Measurements from ENCODE around the gene ISOC1.

The ISOC1 gene

DNA sequence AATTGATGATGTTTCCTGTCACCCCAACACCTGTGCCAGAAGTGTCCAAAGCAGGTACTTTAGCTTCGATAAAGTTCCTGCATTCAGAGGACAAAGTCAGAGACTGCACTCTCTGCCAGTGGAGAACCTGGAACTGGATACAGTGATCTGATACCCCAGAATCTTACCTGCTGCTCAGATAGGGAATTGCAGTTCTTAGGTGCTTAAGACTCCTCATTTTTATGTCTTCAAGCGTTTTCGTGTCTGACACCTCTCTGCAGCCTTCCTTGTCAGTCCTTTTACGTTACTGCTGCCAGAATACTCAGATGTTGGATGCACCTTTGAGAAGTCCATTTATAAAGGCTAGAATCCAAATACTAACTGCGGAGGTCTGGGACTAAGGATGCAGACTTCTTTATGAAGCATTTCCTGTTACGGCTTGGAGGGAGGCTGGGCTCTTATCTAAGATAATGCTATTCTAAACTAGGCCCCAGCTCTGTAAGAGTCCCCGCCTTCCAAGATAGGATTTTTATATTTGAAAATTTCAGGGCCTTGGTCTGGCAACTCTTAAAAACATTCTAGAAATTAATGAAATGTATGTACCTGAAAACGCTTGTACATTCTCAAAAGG is 1.9 kb downstream of the ISOC1 start:
- peaks cover 18% of the 10 kb centered on the region for H3K4me1 ChIP-seq (ENCODE audit: insufficient read depth, low read length)
- no peaks in the 10 kb centered on the region for H3K36me3 ChIP-seq (ENCODE audit: insufficient read depth, low read length)
- no peak overlapping the region for H3K27ac ChIP-seq (ENCODE audit: low read depth, low read length)
- no peak overlapping the region for H3K4me3 ChIP-seq (ENCODE audit: low read length)
- WGBS, result 85% methylated on average over 8 of the region's 8 CpGs
- H3K9me3 ChIP-seq (ENCODE audit: insufficient read depth, low read depth, low read length), result no peaks in the 10 kb centered on the region
- H3K9ac ChIP-seq (ENCODE audit: low read depth, low read length), result no peak overlapping the region
- H3K27me3 ChIP-seq (ENCODE audit: insufficient read depth, low read length), result peaks cover 49% of the 10 kb centered on the region

DNA sequence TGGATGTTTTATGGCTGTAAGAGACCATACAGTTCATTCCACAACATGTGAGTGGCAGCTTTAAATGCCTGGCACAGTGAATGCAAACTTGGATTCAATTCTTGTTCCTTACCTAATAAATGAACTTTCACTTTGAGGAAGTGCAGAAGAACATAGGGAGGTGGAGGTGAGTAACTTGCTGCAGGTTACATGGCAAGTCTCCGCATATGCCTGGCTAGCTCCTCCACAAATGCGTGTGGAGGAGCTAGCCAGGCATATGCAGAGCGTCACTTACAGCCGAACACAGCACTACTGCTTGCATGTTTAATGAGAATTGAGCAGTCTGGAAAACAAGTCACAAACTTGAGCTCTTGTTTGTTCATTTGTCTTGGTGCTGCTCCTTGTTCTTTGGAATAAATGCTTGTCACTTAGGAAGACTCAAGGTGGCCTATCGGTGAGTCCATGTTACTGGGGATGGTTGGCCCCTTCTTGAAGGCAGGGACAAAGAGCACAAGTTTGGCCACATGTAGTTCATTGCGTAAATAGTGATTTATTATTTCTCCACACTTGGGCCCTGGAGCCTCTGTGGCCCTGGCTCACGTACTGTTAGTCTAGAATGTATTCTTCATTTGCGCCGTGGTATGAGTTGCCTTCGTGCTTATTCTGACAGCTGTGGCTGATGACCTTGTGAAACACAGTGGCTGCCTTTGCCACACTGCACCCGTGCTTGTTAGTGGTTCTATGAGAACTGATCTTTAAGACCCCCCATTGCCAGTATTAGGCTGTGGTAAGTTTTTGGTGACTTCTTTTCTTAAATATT is 3.1 kb downstream of the ISOC1 start:
- Histone ChIP-seq H3K27me3 (ENCODE audit: insufficient read depth, low read length) (peaks cover 37% of the 10 kb centered on the region), H3K9me3 (ENCODE audit: insufficient read depth, low read depth, low read length) (no peaks in the 10 kb centered on the region), H3K4me1 (ENCODE audit: insufficient read depth, low read length) (peaks cover 18% of the 10 kb centered on the region), H3K36me3 (ENCODE audit: insufficient read depth, low read length) (no peaks in the 10 kb centered on the region), H3K9ac (ENCODE audit: low read depth, low read length) (no peak overlapping the region), H3K27ac (ENCODE audit: low read depth, low read length) (no peak overlapping the region), H3K4me3 (ENCODE audit: low read length) (no peak overlapping the region)
- 96% methylated on average over 11 of the region's 11 CpGs for WGBS

DNA sequence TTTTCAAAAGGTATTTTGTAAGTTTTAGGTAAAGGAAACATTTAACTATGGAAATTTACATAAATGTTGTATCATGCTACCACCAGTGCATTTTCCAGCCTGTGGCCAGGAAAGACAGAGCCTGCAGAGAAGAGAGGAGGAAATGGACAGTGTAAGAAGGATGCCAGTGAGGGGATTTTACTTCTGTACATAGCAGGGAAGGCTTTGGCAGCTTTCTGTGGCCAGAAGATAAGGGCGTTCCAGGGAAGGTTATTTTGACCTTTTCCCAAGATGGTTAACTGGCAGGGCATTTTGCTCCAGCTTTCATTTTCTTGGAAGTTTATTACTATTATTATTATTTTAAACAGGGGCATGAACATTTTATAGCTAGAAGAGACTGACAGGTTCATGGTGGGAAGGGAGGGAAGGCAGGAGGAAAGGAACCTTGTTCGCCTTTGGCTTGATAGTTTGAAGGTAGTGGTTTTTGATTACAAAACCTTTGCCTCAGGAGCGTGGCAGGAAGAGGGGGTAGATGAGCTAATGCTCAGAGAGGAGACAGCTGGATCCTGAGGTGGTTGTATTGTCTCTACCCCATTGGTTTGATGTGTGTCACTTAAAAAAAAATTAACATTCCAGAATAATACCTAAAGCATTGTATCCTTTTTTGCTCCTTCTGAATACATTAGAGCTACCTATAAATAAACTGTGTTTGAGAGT is 4.1 kb downstream of the ISOC1 start:
- Histone ChIP-seq H3K9me3 (ENCODE audit: insufficient read depth, low read depth, low read length) (no peaks in the 10 kb centered on the region), H3K36me3 (ENCODE audit: insufficient read depth, low read length) (no peaks in the 10 kb centered on the region), H3K27me3 (ENCODE audit: insufficient read depth, low read length) (peaks cover 27% of the 10 kb centered on the region), H3K4me3 (ENCODE audit: low read length) (no peak overlapping the region), H3K9ac (ENCODE audit: low read depth, low read length) (no peak overlapping the region), H3K27ac (ENCODE audit: low read depth, low read length) (no peak overlapping the region), H3K4me1 (ENCODE audit: insufficient read depth, low read length) (peaks cover 20% of the 10 kb centered on the region)
- WGBS, result 86% methylated on average over 3 of the region's 3 CpGs

DNA sequence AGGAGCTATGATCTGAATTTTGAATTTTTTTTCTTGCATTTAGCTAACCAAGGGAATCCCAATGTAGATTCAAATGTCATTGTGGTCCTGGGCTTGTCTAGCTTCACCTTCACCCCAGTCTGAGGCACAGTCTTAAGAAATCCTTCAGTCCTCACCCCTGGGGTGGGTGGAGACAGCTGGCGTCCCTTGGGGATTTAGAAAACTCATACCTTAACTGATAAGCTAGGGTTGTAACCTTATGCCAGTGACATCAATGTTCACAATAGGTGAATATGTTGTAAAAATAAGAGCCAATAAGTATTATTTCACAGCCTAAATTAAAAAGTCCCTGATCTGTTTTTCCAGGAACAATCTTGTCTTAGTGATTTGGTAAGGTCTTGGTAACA is 4.6 kb downstream of the ISOC1 start:
- Histone ChIP-seq H3K9me3 (ENCODE audit: insufficient read depth, low read depth, low read length) (no peaks in the 10 kb centered on the region), H3K27me3 (ENCODE audit: insufficient read depth, low read length) (peaks cover 22% of the 10 kb centered on the region), H3K4me1 (ENCODE audit: insufficient read depth, low read length) (peaks cover 22% of the 10 kb centered on the region), H3K4me3 (ENCODE audit: low read length) (no peak overlapping the region), H3K36me3 (ENCODE audit: insufficient read depth, low read length) (no peaks in the 10 kb centered on the region), H3K9ac (ENCODE audit: low read depth, low read length) (no peak overlapping the region), H3K27ac (ENCODE audit: low read depth, low read length) (no peak overlapping the region)
- WGBS, result no CpG with 5 or more reads among the region's 1 CpG

DNA sequence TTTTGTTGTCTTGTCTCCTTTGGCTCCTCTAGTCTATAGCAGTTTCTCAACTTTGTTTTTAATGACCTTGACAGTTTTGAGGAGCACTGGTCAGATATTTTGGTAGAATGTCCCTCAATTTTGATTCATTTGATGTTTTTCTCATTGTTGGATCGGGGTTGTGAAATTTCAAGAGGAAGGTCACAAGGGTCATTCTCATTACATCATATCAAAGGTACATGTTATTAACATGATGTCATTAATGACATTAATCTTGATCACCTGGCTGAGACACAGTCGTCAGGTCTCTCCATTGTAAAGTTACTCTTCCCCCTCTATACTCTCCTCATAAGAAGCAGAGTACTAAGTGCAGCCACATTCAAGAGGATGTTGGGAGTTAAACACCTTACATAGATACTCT is 7.2 kb downstream of the ISOC1 start:
- Histone ChIP-seq H3K4me3 (ENCODE audit: low read length) (no peak overlapping the region), H3K36me3 (ENCODE audit: insufficient read depth, low read length) (peaks cover 7% of the 10 kb centered on the region; the same call in 1 of the 2 replicates), H3K9me3 (ENCODE audit: insufficient read depth, low read depth, low read length) (no peaks in the 10 kb centered on the region), H3K27ac (ENCODE audit: low read depth, low read length) (no peak overlapping the region), H3K27me3 (ENCODE audit: insufficient read depth, low read length) (peaks cover 7% of the 10 kb centered on the region; the same call in 1 of the 2 replicates), H3K9ac (ENCODE audit: low read depth, low read length) (no peak overlapping the region), H3K4me1 (ENCODE audit: insufficient read depth, low read length) (peaks cover 15% of the 10 kb centered on the region; the same call in 1 of the 2 replicates)
- 73% methylated on average over 1 of the region's 2 CpGs for WGBS

DNA sequence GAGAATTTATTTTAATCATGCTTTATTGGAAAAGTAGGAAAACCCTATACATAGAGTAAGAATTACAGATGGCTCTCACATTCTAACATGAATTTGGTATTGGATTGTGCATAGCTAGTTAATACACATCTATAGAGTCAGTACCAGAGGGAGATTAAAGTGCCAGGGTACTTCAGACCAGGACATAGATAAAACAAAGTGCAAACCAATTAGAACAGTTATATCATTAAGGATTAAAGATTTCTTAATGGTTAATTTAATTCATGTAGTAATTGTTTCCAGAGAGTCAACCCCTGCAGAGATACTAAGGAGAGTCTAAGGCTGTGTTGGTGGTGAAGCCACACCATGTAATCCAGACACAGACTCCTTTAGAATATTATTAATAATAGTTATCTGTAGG is 8.8 kb downstream of the ISOC1 start:
- Histone ChIP-seq H3K9ac (ENCODE audit: low read depth, low read length) (no peak overlapping the region), H3K9me3 (ENCODE audit: insufficient read depth, low read depth, low read length) (no peaks in the 10 kb centered on the region)

DNA sequence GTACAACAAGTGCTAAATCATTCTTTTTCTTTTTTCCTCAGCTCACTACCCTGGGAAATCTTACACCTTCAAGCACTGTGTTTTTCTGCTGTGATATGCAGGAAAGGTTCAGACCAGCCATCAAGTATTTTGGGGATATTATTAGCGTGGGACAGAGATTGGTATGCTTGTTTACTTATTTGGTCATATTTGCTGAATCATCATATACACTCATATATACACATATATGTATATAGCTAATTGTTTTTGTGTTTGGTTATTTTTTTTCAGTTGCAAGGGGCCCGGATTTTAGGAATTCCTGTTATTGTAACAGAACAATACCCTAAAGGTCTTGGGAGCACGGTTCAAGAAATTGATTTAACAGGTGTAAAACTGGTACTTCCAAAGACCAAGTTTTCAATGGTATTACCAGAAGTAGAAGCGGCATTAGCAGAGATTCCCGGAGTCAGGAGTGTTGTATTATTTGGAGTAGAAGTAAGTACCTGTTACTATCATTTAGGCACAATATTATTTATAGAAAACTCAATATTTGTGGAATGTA is 10.4 kb downstream of the ISOC1 start:
- no peaks in the 10 kb centered on the region for H3K9me3 ChIP-seq (ENCODE audit: insufficient read depth, low read depth, low read length)
- peaks cover 16% of the 10 kb centered on the region; the same call in 1 of the 2 replicates for H3K36me3 ChIP-seq (ENCODE audit: insufficient read depth, low read length)
- no peaks in the 10 kb centered on the region for H3K27me3 ChIP-seq (ENCODE audit: insufficient read depth, low read length)
- H3K9ac ChIP-seq (ENCODE audit: low read depth, low read length), result no peak overlapping the region
- peaks cover 8% of the 10 kb centered on the region; the same call in 1 of the 2 replicates for H3K4me1 ChIP-seq (ENCODE audit: insufficient read depth, low read length)
- no peak overlapping the region for H3K27ac ChIP-seq (ENCODE audit: low read depth, low read length)
- no peak overlapping the region for H3K4me3 ChIP-seq (ENCODE audit: low read length)
- 98% methylated on average over 4 of the region's 5 CpGs for WGBS

More for the DNA sequence above, 8.8 kb downstream of the ISOC1 start:
- Histone ChIP-seq H3K36me3 (ENCODE audit: insufficient read depth, low read length) (peaks cover 16% of the 10 kb centered on the region; the same call in 1 of the 2 replicates), H3K4me1 (ENCODE audit: insufficient read depth, low read length) (peaks cover 15% of the 10 kb centered on the region; the same call in 1 of the 2 replicates), H3K4me3 (ENCODE audit: low read length) (no peak overlapping the region), H3K27ac (ENCODE audit: low read depth, low read length) (no peak overlapping the region), H3K27me3 (ENCODE audit: insufficient read depth, low read length) (no peaks in the 10 kb centered on the region)

DNA sequence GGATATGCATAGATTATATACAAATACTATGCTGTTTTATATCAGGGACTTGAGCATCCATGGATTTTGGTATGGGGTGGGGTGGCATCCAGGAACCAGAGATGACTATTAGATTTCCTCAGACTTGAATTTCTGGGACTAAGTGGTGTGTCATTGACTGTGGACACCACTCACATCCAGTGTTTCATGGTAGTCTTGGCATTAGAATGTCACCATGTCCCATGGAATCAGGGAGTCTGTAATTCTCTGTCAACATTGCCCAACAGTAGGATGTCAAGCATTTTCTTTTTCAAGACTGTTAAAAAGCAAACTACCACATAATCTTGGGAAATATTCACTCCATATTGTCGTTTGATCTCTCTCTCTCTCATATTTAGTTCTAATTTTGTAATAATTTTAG is 13.1 kb downstream of the ISOC1 start:
- no peak overlapping the region for H3K4me3 ChIP-seq (ENCODE audit: low read length)
- H3K36me3 ChIP-seq (ENCODE audit: insufficient read depth, low read length), result peaks cover 16% of the 10 kb centered on the region; the same call in 1 of the 2 replicates

DNA sequence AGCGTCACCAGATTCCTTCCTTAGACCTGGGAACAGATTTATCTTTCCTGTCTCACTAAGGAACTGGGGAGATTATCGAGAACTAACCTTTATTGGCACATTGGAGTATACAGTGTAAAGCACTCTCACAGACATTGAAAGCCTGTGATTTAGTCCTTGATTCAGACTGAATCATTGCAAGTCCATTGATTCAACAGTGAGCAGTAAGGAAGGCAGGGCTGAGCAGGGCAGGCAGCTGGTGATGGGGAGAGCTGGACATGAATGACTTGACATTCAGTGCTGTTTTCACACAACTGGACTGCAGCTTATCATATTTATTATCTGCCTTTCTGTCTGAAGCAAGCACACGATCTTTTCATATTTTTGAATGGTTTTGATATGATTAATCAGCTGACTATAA is 16.2 kb downstream of the ISOC1 start:
- WGBS, result 100% methylated on average over 2 of the region's 3 CpGs
- H3K9me3 ChIP-seq (ENCODE audit: insufficient read depth, low read depth, low read length), result no peaks in the 10 kb centered on the region
- H3K27ac ChIP-seq (ENCODE audit: low read depth, low read length), result no peak overlapping the region
- peaks cover 10% of the 10 kb centered on the region; the same call in 1 of the 2 replicates for H3K36me3 ChIP-seq (ENCODE audit: insufficient read depth, low read length)
- no peaks in the 10 kb centered on the region for H3K27me3 ChIP-seq (ENCODE audit: insufficient read depth, low read length)
- no peak overlapping the region for H3K9ac ChIP-seq (ENCODE audit: low read depth, low read length)
- H3K4me3 ChIP-seq (ENCODE audit: low read length), result no peak overlapping the region
- no peaks in the 10 kb centered on the region for H3K4me1 ChIP-seq (ENCODE audit: insufficient read depth, low read length)

More for the DNA sequence above, 13.1 kb downstream of the ISOC1 start:
- H3K27ac ChIP-seq (ENCODE audit: low read depth, low read length), result no peak overlapping the region
- no peaks in the 10 kb centered on the region for H3K27me3 ChIP-seq (ENCODE audit: insufficient read depth, low read length)
- H3K4me1 ChIP-seq (ENCODE audit: insufficient read depth, low read length), result peaks cover 8% of the 10 kb centered on the region; the same call in 1 of the 2 replicates
- WGBS, result no CpG with 5 or more reads among the region's 1 CpG
- H3K9me3 ChIP-seq (ENCODE audit: insufficient read depth, low read depth, low read length), result no peaks in the 10 kb centered on the region
- no peak overlapping the region for H3K9ac ChIP-seq (ENCODE audit: low read depth, low read length)

DNA sequence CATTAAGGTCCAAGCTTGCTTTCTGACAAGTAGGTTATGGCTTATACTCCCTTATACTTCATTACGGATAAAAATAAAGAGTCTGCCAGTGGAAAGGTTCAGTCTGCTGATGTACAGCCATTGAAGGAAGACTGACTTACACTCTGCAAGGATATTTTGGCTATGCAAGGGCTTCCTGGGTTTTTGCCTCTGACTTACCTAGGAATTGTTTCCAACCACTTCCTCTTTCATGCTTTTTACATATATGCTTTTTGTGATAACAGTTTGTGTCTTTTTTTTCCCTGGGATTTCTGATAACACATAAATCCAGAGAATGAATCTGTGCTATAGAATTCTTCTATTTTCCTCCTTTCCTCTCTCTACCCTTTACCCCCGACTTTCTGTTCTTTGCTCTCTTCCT is 16.8 kb downstream of the ISOC1 start:
- H3K36me3 ChIP-seq (ENCODE audit: insufficient read depth, low read length), result peaks cover 10% of the 10 kb centered on the region; the same call in 1 of the 2 replicates
- WGBS, result 98% methylated on average over 2 of the region's 2 CpGs
- no peak overlapping the region for H3K9ac ChIP-seq (ENCODE audit: low read depth, low read length)
- no peaks in the 10 kb centered on the region for H3K27me3 ChIP-seq (ENCODE audit: insufficient read depth, low read length)
- H3K9me3 ChIP-seq (ENCODE audit: insufficient read depth, low read depth, low read length), result no peaks in the 10 kb centered on the region
- no peak overlapping the region for H3K27ac ChIP-seq (ENCODE audit: low read depth, low read length)
- no peak overlapping the region for H3K4me3 ChIP-seq (ENCODE audit: low read length)
- no peaks in the 10 kb centered on the region for H3K4me1 ChIP-seq (ENCODE audit: insufficient read depth, low read length)

DNA sequence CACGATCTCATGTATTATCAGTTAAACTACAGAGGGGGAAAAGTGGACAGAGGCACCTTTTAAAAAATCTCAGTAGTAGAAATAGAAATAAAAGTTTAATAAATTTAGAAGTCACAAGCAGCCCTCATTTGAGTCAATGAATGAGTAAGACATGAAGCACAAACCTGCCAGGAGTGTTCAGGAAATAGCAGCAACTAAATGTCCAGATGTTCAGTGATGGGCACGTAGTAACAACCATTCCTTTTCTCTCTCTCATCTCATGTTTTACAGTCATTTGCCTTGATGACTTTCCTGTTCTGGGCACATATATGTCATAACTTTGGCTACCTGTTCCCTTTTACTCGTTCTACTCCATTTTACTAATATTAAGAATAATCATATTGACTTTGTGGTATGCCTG is 17.7 kb downstream of the ISOC1 start:
- 95% methylated on average over 3 of the region's 3 CpGs for WGBS
- no peaks in the 10 kb centered on the region for H3K9me3 ChIP-seq (ENCODE audit: insufficient read depth, low read depth, low read length)
- no peaks in the 10 kb centered on the region for H3K27me3 ChIP-seq (ENCODE audit: insufficient read depth, low read length)
- no peak overlapping the region for H3K4me3 ChIP-seq (ENCODE audit: low read length)
- peaks cover 5% of the 10 kb centered on the region; the same call in 1 of the 2 replicates for H3K36me3 ChIP-seq (ENCODE audit: insufficient read depth, low read length)
- no peak overlapping the region for H3K27ac ChIP-seq (ENCODE audit: low read depth, low read length)
- no peak overlapping the region for H3K9ac ChIP-seq (ENCODE audit: low read depth, low read length)
- peaks cover 3% of the 10 kb centered on the region; the same call in 1 of the 2 replicates for H3K4me1 ChIP-seq (ENCODE audit: insufficient read depth, low read length)

Measured in HUES64 (cell line).